Right atrium auricular region (tissue), 2 donors: ENCODE results near the gene RNF150. TPM values are rescaled to one million over a fixed set of nuclear protein-coding genes. Genes with fewer than 3 reads are reported as not detected.

Source experiments
- DNase-seq: peaks from one replicate; pipeline ENCODE4 v3.0.0-alpha.2; 2019; ENCODE audit warnings: low spot score
- H3K27ac ChIP-seq, 2 donors: fragments of 200-600 bp; sonication (generic); 1 replicate in 1 of 2; 2 replicates in 1 of 2; pipeline ENCODE4 v1.5.1; 2016 to 2019
- H3K27me3 ChIP-seq, 2 donors: fragments of 200-600 bp; sonication (generic); one replicate each; pipeline versions ENCODE4 v1.5.1 to v1.6.0; 2017 to 2019
- H3K36me3 ChIP-seq: fragments of 200-600 bp; sonication (generic); one replicate; pipeline ENCODE4 v1.5.1; 2016
- H3K4me1 ChIP-seq, 2 donors: fragments of 200-600 bp; sonication (generic); one replicate each; pipeline versions ENCODE4 v1.5.1 to v1.6.0; 2017 to 2019
- H3K4me3 ChIP-seq, 2 donors: fragments of 200-600 bp; sonication (generic); 1 replicate in 1 of 2; 2 replicates in 1 of 2; pipeline ENCODE4 v1.5.1; 2017 to 2019; ENCODE audit warnings: mild to moderate bottlenecking in 1 of 2, moderate library complexity in 1 of 2
- H3K9me3 ChIP-seq, 2 donors: fragments of 200-600 bp; sonication (generic); one replicate each; pipeline ENCODE4 v1.5.1; 2019
- CTCF ChIP-seq, 2 donors: fragments of 200-600 bp; sonication (generic); IDR thresholded peaks; one replicate each; pipeline ENCODE4 v1.5.1; 2019; ENCODE audit warnings: antibody characterized with exemption in 2 of 2
- total RNA-seq, 2 donors: library from RNA; depleted of rRNA; stranded (reverse); fragments of >200 nt; gene quantifications; one replicate each; pipeline ENCODE4 v1.1.0, GENCODE V29; 2016

RNF150 gene
- total RNA-seq, 2 donors from 2014 or later = 26.2 to 34.2 TPM

- no peaks in the 10 kb centered on the region for H3K36me3 ChIP-seq
- no peaks in the 10 kb centered on the region for H3K27me3 ChIP-seq
- peaks cover 0 to 3% of the 10 kb centered on the region in 2 donors for H3K4me1 ChIP-seq
- H3K4me3 ChIP-seq = no peak overlapping the region
- TF ChIP-seq CTCF (IDR thresholded peaks at IDR 0.05) = no peak
- no peak for DNase-seq
- no peaks in the 10 kb centered on the region for H3K9me3 ChIP-seq
- H3K27ac ChIP-seq = peak overlapping the region in 1 of 2 donors; percentile 20
Measured at GRCh38 chr4:141127884-141128283, 5.4 kb downstream of the RNF150 start.

- DNase-seq = no peak
- no peak for TF ChIP-seq CTCF (IDR thresholded peaks at IDR 0.05)
- no peak overlapping the region for H3K27ac ChIP-seq
- H3K4me3 ChIP-seq = no peak overlapping the region
- H3K27me3 ChIP-seq = no peaks in the 10 kb centered on the region
- H3K36me3 ChIP-seq = no peaks in the 10 kb centered on the region
- H3K4me1 ChIP-seq = peaks cover 0 to 10% of the 10 kb centered on the region in 2 donors
- no peaks in the 10 kb centered on the region for H3K9me3 ChIP-seq
Measured at GRCh38 chr4:141126769-141127168, 6.5 kb downstream of the RNF150 start.

GRCh38 chr4:141124224-141124623, 9.0 kb downstream of the RNF150 start:
- no peaks in the 10 kb centered on the region for H3K27me3 ChIP-seq
- H3K4me3 ChIP-seq = no peak overlapping the region
- H3K36me3 ChIP-seq = no peaks in the 10 kb centered on the region
- TF ChIP-seq CTCF (IDR thresholded peaks at IDR 0.05) = no peak
- H3K9me3 ChIP-seq = no peaks in the 10 kb centered on the region
- no peak for DNase-seq
- no peak overlapping the region for H3K27ac ChIP-seq
- H3K4me1 ChIP-seq = peaks cover 0 to 14% of the 10 kb centered on the region in 2 donors

GRCh38 chr4:141121768-141122454, 11.4 kb downstream of the RNF150 start:
- H3K27ac ChIP-seq = no peak overlapping the region
- H3K9me3 ChIP-seq = no peaks in the 10 kb centered on the region
- H3K4me1 ChIP-seq = peaks cover 0 to 14% of the 10 kb centered on the region in 2 donors
- H3K36me3 ChIP-seq = no peaks in the 10 kb centered on the region
- no peak overlapping the region for H3K4me3 ChIP-seq
- no peaks in the 10 kb centered on the region for H3K27me3 ChIP-seq
- DNase-seq = no peak
- TF ChIP-seq CTCF (IDR thresholded peaks at IDR 0.05) = no peak

- H3K27ac ChIP-seq = peak overlapping the region in 1 of 2 donors; percentile 39
- H3K36me3 ChIP-seq = no peaks in the 10 kb centered on the region
- H3K27me3 ChIP-seq = no peaks in the 10 kb centered on the region
- no peak for TF ChIP-seq CTCF (IDR thresholded peaks at IDR 0.05)
- no peaks in the 10 kb centered on the region for H3K9me3 ChIP-seq
- H3K4me3 ChIP-seq = no peak overlapping the region
- DNase-seq = no peak
- H3K4me1 ChIP-seq = peaks cover 0 to 14% of the 10 kb centered on the region in 2 donors
Measured at GRCh38 chr4:141121101-141121500, 12.2 kb downstream of the RNF150 start.
